SU-DHL-6 (cell line): ENCODE results near the gene HAAO.

ENCODE experiments used
- H2AFZ ChIP-seq: fragments of 200-600 bp; sonication (generic); 2 replicates; pipeline ENCODE4 v1.6.1; 2014; ENCODE audit warnings: low read depth, mild to moderate bottlenecking, moderate library complexity, mixed read lengths, antibody characterized with exemption, low read length; ENCODE audit not compliant: severe bottlenecking
- H3F3A ChIP-seq: fragments of 200-600 bp; shearing (Covaris generic); 2 replicates; pipeline ENCODE4 v1.6.0; 2016; ENCODE audit warnings: antibody characterized with exemption, mild to moderate bottlenecking; ENCODE audit not compliant: insufficient read depth
- H3K27ac ChIP-seq: fragments of 200-600 bp; sonication (generic); 2 replicates; pipeline ENCODE4 v1.5.1; 2016; ENCODE audit warnings: low read depth, mild to moderate bottlenecking, low read length, moderate library complexity, mixed read lengths
- H3K27me3 ChIP-seq: fragments of 200-600 bp; sonication (generic), shearing (Covaris generic); 2 replicates; pipeline ENCODE4 v1.6.0; 2014; ENCODE audit warnings: mild to moderate bottlenecking, low read length
- H3K36me3 ChIP-seq: fragments of 200-600 bp; sonication (generic); 2 replicates; pipeline ENCODE4 v1.6.1; 2014; ENCODE audit warnings: mild to moderate bottlenecking, low read length, mixed read lengths
- H3K4me2 ChIP-seq: fragments of 300-600, 200-600 bp; shearing (Covaris generic), sonication (generic); 2 replicates; pipeline ENCODE4 v1.6.0; 2014; ENCODE audit warnings: low read length, low read depth, mild to moderate bottlenecking; ENCODE audit not compliant: poor library complexity, severe bottlenecking
- H3K4me3 ChIP-seq: fragments of 200-600 bp; sonication (generic); 2 replicates; pipeline ENCODE4 v1.5.1; 2014; ENCODE audit warnings: antibody characterized with exemption, low read length, mild to moderate bottlenecking, mixed read lengths; ENCODE audit not compliant: insufficient read depth, poor library complexity, severe bottlenecking
- H3K79me2 ChIP-seq: fragments of 200-600 bp; sonication (generic); 2 replicates; pipeline ENCODE4 v1.6.1; 2014; ENCODE audit warnings: mild to moderate bottlenecking, low read length, moderate library complexity; ENCODE audit not compliant: insufficient read depth
- H3K9ac ChIP-seq: fragments of 200-600 bp; sonication (generic); 2 replicates; pipeline ENCODE4 v1.7.0; 2014; ENCODE audit warnings: mild to moderate bottlenecking, low read length
- H3K9me2 ChIP-seq: fragments of 200-600 bp; sonication (generic); replicated peaks from 2 replicates; pipeline ENCODE4 v1.6.1; 2014; ENCODE audit warnings: low read length; ENCODE audit not compliant: insufficient read depth
- H3K9me3 ChIP-seq: fragments of 200-600 bp; sonication (generic); 2 replicates; pipeline ENCODE4 v1.6.1; 2014; ENCODE audit warnings: low read length, mixed read lengths; ENCODE audit not compliant: insufficient read depth
- H4K20me1 ChIP-seq: fragments of 200-600 bp; sonication (generic); 2 replicates; pipeline ENCODE4 v1.6.1; 2014; ENCODE audit warnings: low read depth, mild to moderate bottlenecking, antibody characterized with exemption, low read length, moderate library complexity, mixed read lengths
- EZH2phosphoT487 ChIP-seq: fragments of 200-600 bp; sonication (generic), shearing (Covaris generic); conservative IDR thresholded peaks from 2 replicates; pipeline ENCODE4 v1.6.1; 2018; ENCODE audit warnings: mild to moderate bottlenecking, antibody characterized with exemption, low read length, moderate library complexity, mixed read lengths
- TF ChIP-seq, protein P1 (sequence below): fragments of 200-600 bp; sonication (generic); IDR thresholded peaks from one replicate; pipeline ENCODE4 v1.5.1; 2017; ENCODE audit warnings: antibody characterized with exemption, mild to moderate bottlenecking, low read length, moderate library complexity; ENCODE audit not compliant: insufficient read depth, poor library complexity, severe bottlenecking

HAAO gene

DNA sequence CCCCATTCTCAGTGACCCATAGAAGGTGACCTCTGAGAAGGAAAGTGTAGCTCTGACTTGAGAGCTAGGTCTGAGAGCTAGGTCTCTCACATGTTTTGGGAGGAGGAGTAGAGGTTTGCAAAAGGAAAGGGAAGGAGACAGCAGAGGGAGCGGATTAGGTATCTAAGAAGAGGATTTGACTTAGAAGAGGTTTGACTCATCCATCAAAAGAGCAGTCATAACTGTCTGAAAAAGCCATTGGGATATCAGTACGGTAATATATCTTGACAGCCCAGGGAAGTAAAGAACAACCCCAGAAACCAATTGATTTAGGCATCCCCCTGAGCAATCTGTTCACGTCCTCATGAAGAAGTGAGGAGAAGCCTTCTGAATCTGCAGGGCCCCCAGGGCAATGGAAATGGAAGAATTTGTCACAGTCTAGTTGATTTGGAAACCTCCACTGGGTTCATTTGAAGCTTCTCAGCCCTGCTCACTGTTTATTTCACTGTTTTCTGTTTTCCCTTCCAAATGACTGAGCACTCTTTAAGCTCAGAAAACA, 47.8 kb downstream of the HAAO start:
- no peak overlapping the region for H2AFZ ChIP-seq
- H3F3A ChIP-seq = no peaks in the 10 kb centered on the region
- 0 out of 2 replicates have a peak, but pooled peaks cover 4% of the 10 kb centered on the region for H3K36me3 ChIP-seq
- TF ChIP-seq, protein P1, sequence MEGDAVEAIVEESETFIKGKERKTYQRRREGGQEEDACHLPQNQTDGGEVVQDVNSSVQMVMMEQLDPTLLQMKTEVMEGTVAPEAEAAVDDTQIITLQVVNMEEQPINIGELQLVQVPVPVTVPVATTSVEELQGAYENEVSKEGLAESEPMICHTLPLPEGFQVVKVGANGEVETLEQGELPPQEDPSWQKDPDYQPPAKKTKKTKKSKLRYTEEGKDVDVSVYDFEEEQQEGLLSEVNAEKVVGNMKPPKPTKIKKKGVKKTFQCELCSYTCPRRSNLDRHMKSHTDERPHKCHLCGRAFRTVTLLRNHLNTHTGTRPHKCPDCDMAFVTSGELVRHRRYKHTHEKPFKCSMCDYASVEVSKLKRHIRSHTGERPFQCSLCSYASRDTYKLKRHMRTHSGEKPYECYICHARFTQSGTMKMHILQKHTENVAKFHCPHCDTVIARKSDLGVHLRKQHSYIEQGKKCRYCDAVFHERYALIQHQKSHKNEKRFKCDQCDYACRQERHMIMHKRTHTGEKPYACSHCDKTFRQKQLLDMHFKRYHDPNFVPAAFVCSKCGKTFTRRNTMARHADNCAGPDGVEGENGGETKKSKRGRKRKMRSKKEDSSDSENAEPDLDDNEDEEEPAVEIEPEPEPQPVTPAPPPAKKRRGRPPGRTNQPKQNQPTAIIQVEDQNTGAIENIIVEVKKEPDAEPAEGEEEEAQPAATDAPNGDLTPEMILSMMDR = no peak
- no peak for TF ChIP-seq EZH2phosphoT487
- H3K4me2 ChIP-seq = no peak overlapping the region
- H3K4me3 ChIP-seq = no peak overlapping the region
- no peaks in the 10 kb centered on the region for H3K9me2 ChIP-seq
- H3K79me2 ChIP-seq = no peaks in the 10 kb centered on the region
- no peaks in the 10 kb centered on the region for H4K20me1 ChIP-seq
- H3K9me3 ChIP-seq = no peaks in the 10 kb centered on the region
- H3K27ac ChIP-seq = no peak overlapping the region
- H3K9ac ChIP-seq = no peak overlapping the region
- no peaks in the 10 kb centered on the region for H3K27me3 ChIP-seq

DNA sequence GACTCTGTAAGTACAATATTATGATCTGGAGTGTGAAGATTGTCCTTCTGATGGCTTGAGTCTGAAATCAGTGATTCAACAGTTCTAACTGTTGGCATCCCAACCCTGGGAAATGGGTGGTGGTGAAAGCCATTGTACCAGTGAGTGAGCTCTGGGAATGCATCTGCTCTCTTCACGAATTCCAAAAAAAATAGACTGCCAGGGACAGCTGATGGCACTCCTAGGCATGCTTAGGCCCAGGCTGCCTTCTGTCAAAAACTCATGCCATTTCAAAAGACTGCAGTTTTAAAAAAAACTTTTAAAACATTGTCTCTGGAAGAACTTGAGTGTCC, 48.8 kb downstream of the HAAO start:
- Histone ChIP-seq H3K36me3 (0 out of 2 replicates have a peak, but pooled peaks cover 6% of the 10 kb centered on the region), H3K4me3 (no peak overlapping the region)
- no peak for TF ChIP-seq EZH2phosphoT487
- TF ChIP-seq, protein P1 = no peak

DNA sequence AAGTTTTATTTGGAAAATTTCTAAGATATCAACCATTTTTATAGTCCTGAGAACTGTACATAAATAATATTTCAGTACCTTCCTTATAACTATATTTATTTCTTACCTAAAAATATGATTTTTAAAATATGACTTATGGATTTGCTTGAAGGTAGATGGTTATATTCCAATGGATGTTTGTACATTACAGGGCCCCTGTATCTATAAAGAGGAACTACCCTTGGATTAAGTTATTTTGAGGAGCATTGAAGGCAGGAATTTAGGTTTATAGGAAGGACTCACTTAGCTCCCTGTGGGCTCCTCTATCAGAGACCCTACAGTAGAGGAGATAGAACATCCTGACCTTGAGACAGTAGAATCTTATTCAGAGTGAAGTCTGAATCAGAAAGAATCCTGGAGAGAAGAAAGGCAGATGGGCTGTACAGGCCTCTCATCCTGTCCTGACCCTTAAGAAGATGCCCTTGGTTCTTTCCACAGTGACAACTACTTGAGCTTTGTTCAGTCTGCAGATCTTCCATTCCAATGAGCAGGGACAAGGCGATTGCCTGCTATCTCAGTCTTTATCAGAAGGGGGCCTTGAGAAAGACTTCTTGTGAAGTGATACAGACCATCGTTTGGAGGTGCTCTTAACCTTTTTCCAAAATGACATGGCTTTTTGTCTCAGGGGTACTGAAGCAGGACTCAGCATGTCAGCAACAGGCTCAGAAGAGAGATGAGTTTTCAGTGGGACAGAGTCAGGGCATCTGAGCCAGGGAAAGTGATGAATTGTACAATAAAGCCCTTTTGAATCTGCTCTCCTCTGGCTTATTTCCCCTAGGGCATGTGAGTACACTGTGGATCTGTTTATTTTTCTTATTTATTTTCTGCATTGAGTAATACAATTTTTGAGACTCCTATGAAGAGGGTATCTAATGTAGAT, 49.4 kb downstream of the HAAO start:
- Histone ChIP-seq H3K27ac (no peak overlapping the region), H3K36me3 (peaks cover 6% of the 10 kb centered on the region), H3K9ac (no peak overlapping the region), H3K27me3 (no peaks in the 10 kb centered on the region), H3F3A (no peaks in the 10 kb centered on the region), H3K4me2 (no peak overlapping the region), H4K20me1 (no peaks in the 10 kb centered on the region), H3K9me3 (no peaks in the 10 kb centered on the region), H2AFZ (no peak overlapping the region), H3K9me2 (no peaks in the 10 kb centered on the region), H3K4me3 (no peak overlapping the region), H3K79me2 (no peaks in the 10 kb centered on the region)
- TF ChIP-seq, protein P1 = no peak
- no peak for TF ChIP-seq EZH2phosphoT487

More for the DNA sequence above, 48.8 kb downstream of the HAAO start:
- H4K20me1 ChIP-seq = no peaks in the 10 kb centered on the region
- H3K27ac ChIP-seq = no peak overlapping the region
- H2AFZ ChIP-seq = no peak overlapping the region
- no peaks in the 10 kb centered on the region for H3K79me2 ChIP-seq
- no peaks in the 10 kb centered on the region for H3K9me3 ChIP-seq
- H3K4me2 ChIP-seq = no peak overlapping the region
- H3K9me2 ChIP-seq = no peaks in the 10 kb centered on the region
- no peaks in the 10 kb centered on the region for H3F3A ChIP-seq
- no peak overlapping the region for H3K9ac ChIP-seq
- H3K27me3 ChIP-seq = no peaks in the 10 kb centered on the region
